Keratinocyte (primary cell): ENCODE results near the gene POLD2. TPM values are rescaled to one million over a fixed set of nuclear protein-coding genes. Genes with fewer than 3 reads are reported as not detected.

Experiments used
- DNase-seq: peaks from one replicate; pipeline ENCODE4 v3.0.0-alpha.2; 2011; ENCODE audit warnings: low read depth, missing footprints, low spot score
- FAIRE-seq: peaks from 2 replicates; lab custom pipeline; 2011; peaks lifted over from hg19 to GRCh38; lab: Jason Lieb, UNC
- H2AFZ ChIP-seq: 2 replicates; pipeline ENCODE4 v1.6.0; 2012; ENCODE audit warnings: low read length, control low read depth, inconsistent platforms; ENCODE audit not compliant: control insufficient read depth
- H3K27ac ChIP-seq: 2 replicates; pipeline ENCODE4 v1.5.1; 2011; ENCODE audit warnings: low read length; ENCODE audit not compliant: control insufficient read depth, insufficient read depth
- H3K27me3 ChIP-seq: 3 replicates; pipeline ENCODE4 v1.6.0; 2011; ENCODE audit warnings: low read length; ENCODE audit not compliant: control insufficient read depth, insufficient read depth; ENCODE audit errors: extremely low read depth
- H3K36me3 ChIP-seq, 2 experiments: 2 replicates in 1 of 2; 3 replicates in 1 of 2; pipeline ENCODE4 v1.5.1; 2011; ENCODE audit warnings: low read length in 2 of 2, mild to moderate bottlenecking in 1 of 2; ENCODE audit not compliant: control insufficient read depth in 2 of 2, insufficient read depth in 2 of 2; ENCODE audit errors: extremely low read depth in 1 of 2
- H3K4me1 ChIP-seq: 3 replicates; pipeline ENCODE4 v1.5.1; 2011; ENCODE audit warnings: low read length; ENCODE audit not compliant: control insufficient read depth, insufficient read depth; ENCODE audit errors: extremely low read depth
- H3K4me2 ChIP-seq: 3 replicates; pipeline ENCODE4 v1.6.0; 2011; ENCODE audit warnings: low read depth, low read length; ENCODE audit not compliant: control insufficient read depth, insufficient read depth; ENCODE audit errors: extremely low read depth
- H3K4me3 ChIP-seq, 3 experiments: fragments of 200-600 bp in 1 of 3; sonication (generic) in 1 of 3; 2 replicates in 2 of 3; 3 replicates in 1 of 3; pipeline ENCODE4 v1.5.1; 2011 to 2016; ENCODE audit warnings: low read length in 3 of 3, mild to moderate bottlenecking in 3 of 3, control low read depth in 2 of 3, inconsistent platforms in 1 of 3, low read depth in 1 of 3, mixed read lengths in 1 of 3, mixed run types in 1 of 3, moderate library complexity in 1 of 3; ENCODE audit not compliant: control insufficient read depth in 2 of 3, insufficient read depth in 2 of 3; ENCODE audit errors: extremely low read depth in 1 of 3
- H3K79me2 ChIP-seq: 2 replicates; pipeline ENCODE4 v1.6.0; 2012; ENCODE audit warnings: low read length; ENCODE audit not compliant: control insufficient read depth, insufficient read depth
- H3K9ac ChIP-seq: 3 replicates; pipeline ENCODE4 v1.6.0; 2011; ENCODE audit warnings: low read length; ENCODE audit not compliant: control insufficient read depth, insufficient read depth; ENCODE audit errors: extremely low read depth
- H3K9me1 ChIP-seq: 3 replicates; pipeline ENCODE4 v1.6.0; 2011; ENCODE audit warnings: low read length; ENCODE audit not compliant: control insufficient read depth, insufficient read depth; ENCODE audit errors: extremely low read depth
- H3K9me3 ChIP-seq: 2 replicates; pipeline ENCODE4 v1.5.1; 2012; ENCODE audit warnings: low read depth, low read length; ENCODE audit not compliant: control insufficient read depth
- H4K20me1 ChIP-seq: 3 replicates; pipeline ENCODE4 v1.6.0; 2011; ENCODE audit warnings: low read length; ENCODE audit not compliant: control insufficient read depth, insufficient read depth; ENCODE audit errors: extremely low read depth
- CTCF ChIP-seq, 3 experiments: IDR thresholded peaks in 1 of 3; conservative IDR thresholded peaks in 1 of 3; optimal IDR thresholded peaks in 1 of 3; 2 replicates in 2 of 3; 3 replicates in 1 of 3; pipeline versions ENCODE3 to v1.5.1; 2011; ENCODE audit warnings: low read length in 3 of 3, mild to moderate bottlenecking in 3 of 3, moderate library complexity in 2 of 3, control low read depth in 1 of 3, inconsistent platforms in 1 of 3; ENCODE audit not compliant: insufficient read depth in 2 of 3; ENCODE audit errors: extremely low read depth in 1 of 3
- EZH2 ChIP-seq: IDR thresholded peaks from one replicate; pipeline ENCODE4 v1.6.1; 2012; ENCODE audit warnings: inconsistent platforms, mild to moderate bottlenecking, low read length, moderate library complexity
- dilution Hi-C: fragments of 300-500 bp; cut with MboI; formaldehyde crosslinking; loops from one replicate; pipeline ENCODE4 v1.7.0; 2020; ENCODE audit warnings: low sequenced_read_pairs; ENCODE audit not compliant: extremely low pct_ligation_motif_present
- polyA plus RNA-seq, 5 experiments: library from polyadenylated mRNA; depleted of rRNA in 3 of 5; stranded (reverse) in 3 of 5; stranded (forward) in 1 of 5; unstranded in 1 of 5; fragments of >200 nt; gene quantifications; 1 replicate in 1 of 5; 2 replicates in 3 of 5; 3 replicates in 1 of 5; pipeline versions ENCODE4 v1.2.1 to v1.2.3, GENCODE V29; 2011 to 2012; ENCODE audit warnings: missing spikeins in 2 of 5, low read depth in 1 of 5, low replicate concordance in 1 of 5

The POLD2 gene
- polyA plus RNA-seq, 1 donor (not counting 4 experiments of a cell fraction or from before 2014, with no cell fraction given), result 158 TPM

GRCh38 chr7:44102846-44103565, 20.3 kb downstream of the POLD2 start:
- DNase-seq (no peak), FAIRE-seq (no peak)
- dilution Hi-C loops, result no loop called here
- Histone ChIP-seq H3K9ac (no peak overlapping the region), H3K9me3 (no peaks in the 10 kb centered on the region), H3K9me1 (no peaks in the 10 kb centered on the region), H2AFZ (no peak overlapping the region), H3K27me3 (peaks cover 11% of the 10 kb centered on the region), H3K36me3 (no peaks in the 10 kb centered on the region), H3K4me3 (no peak overlapping the region), H3K79me2 (no peaks in the 10 kb centered on the region), H4K20me1 (no peaks in the 10 kb centered on the region), H3K4me2 (peak overlapping the region; percentile 22), H3K27ac (no peak overlapping the region), H3K4me1 (peaks cover 25% of the 10 kb centered on the region)
- TF ChIP-seq EZH2, result no peak

- Histone ChIP-seq H3K4me2 (peak overlapping the region; percentile 22), H3K79me2 (no peaks in the 10 kb centered on the region), H3K27ac (no peak overlapping the region), H3K27me3 (peaks cover 11% of the 10 kb centered on the region), H3K9me3 (no peaks in the 10 kb centered on the region), H3K9me1 (no peaks in the 10 kb centered on the region), H3K36me3 (no peaks in the 10 kb centered on the region), H3K4me1 (peaks cover 25% of the 10 kb centered on the region), H2AFZ (peak overlapping the region; percentile 31), H3K9ac (peak overlapping the region; percentile 5), H3K4me3 (no peak overlapping the region), H4K20me1 (no peaks in the 10 kb centered on the region)
- FAIRE-seq (peak; percentile 69), DNase-seq (no peak)
- TF ChIP-seq EZH2 (no peak), CTCF (optimal IDR thresholded peaks at IDR 0.05 in 1 of 3, IDR thresholded peaks at IDR 0.05 in 1 of 3, conservative IDR thresholded peaks at IDR 0.05 in 1 of 3; ENCODE audit: extremely low read depth in 1 of 3, insufficient read depth in 2 of 3, low read length in 3 of 3) (no peak)
- dilution Hi-C loops, result no loop called here
These were observed 21.1 kb downstream of the POLD2 start for GRCh38 chr7:44101966-44102845.
